ENCODE data around the gene KIF26A. TPM values are rescaled to one million over a fixed set of nuclear protein-coding genes. Genes with fewer than 3 reads are reported as not detected.

KIF26A gene
- total RNA-seq, 1 donor from 2014 or later: 15.0 TPM

DNA sequence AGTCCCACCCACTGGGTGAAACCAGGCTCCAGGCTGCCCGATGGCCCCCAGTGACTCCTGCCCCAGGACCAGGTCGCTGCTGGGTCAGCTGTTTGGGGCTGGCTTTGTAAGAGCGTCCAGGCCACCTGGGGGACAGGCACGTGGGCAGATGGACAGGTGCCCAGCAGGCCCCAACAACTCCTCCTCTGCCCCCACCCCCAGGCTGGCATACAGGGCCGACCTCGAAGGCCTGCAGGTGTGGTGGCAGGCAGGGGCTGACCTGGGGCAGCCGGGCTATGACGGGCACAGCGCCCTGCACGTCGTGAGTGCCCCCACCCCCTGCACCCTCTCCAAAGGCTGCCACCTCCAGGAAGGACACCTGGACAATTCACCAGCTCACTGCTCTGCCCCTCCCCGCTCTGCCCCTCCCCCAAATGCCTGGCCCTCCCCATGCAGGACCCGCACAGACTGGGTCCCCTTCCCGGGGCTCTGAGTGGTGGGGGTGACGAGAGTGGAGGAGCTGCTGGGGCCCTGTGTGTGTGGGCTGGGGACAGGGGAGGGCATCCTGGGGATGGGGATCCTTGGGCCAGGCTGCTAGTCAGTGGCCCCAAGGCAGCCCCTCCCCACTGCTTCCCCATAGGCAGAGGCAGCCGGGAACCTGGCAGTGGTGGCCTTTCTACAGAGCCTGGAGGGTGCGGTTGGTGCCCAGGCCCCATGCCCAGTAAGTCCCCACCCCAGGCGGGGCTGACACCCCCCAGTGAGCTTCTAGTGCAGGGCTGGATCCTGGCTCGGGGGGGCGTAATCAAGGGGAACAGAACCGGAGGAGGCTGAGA is 26.9 kb upstream of the KIF26A start:
- no peaks in the 10 kb centered on the region for H3K9me3 Mint-ChIP-seq
- TF ChIP-seq, protein P1, sequence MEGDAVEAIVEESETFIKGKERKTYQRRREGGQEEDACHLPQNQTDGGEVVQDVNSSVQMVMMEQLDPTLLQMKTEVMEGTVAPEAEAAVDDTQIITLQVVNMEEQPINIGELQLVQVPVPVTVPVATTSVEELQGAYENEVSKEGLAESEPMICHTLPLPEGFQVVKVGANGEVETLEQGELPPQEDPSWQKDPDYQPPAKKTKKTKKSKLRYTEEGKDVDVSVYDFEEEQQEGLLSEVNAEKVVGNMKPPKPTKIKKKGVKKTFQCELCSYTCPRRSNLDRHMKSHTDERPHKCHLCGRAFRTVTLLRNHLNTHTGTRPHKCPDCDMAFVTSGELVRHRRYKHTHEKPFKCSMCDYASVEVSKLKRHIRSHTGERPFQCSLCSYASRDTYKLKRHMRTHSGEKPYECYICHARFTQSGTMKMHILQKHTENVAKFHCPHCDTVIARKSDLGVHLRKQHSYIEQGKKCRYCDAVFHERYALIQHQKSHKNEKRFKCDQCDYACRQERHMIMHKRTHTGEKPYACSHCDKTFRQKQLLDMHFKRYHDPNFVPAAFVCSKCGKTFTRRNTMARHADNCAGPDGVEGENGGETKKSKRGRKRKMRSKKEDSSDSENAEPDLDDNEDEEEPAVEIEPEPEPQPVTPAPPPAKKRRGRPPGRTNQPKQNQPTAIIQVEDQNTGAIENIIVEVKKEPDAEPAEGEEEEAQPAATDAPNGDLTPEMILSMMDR (conservative IDR thresholded peaks at IDR 0.05): no peak
- peaks cover 11% of the 10 kb centered on the region for H3K4me1 Mint-ChIP-seq
- H3K27ac Mint-ChIP-seq (ENCODE audit: unreplicated experiment): no peak overlapping the region
- peaks cover 29% of the 10 kb centered on the region for H3K27me3 Mint-ChIP-seq (ENCODE audit: low read depth)
- DNase-seq (ENCODE audit: low read depth, low spot score): no peak
- H3K4me3 Mint-ChIP-seq: no peak overlapping the region
- no peaks in the 10 kb centered on the region for H3K36me3 Mint-ChIP-seq (ENCODE audit: low read depth)

DNA sequence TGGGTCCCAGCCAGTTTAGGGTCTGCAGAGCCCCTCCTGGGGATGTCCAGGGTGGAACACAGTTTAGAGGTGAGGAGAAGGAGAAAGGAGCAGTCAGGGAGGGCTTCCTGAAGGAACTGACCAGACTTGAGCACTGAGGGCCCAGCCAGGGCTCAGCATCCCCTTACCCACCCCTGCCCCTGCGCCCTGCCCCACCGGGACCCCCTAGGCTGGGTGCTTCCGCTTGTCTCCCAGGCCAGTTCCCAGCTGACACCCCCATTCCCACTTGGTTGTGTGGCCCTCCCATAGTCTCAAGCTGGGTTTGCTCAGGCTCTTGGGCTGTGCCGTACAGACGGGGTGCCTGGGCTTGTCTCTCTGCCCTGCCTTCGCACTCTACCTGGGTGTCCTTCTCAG is 26.3 kb upstream of the KIF26A start:
- no peak overlapping the region for H3K27ac Mint-ChIP-seq (ENCODE audit: unreplicated experiment)
- H3K4me1 Mint-ChIP-seq: peaks cover 11% of the 10 kb centered on the region
- H3K4me3 Mint-ChIP-seq: no peak overlapping the region
- no peaks in the 10 kb centered on the region for H3K36me3 Mint-ChIP-seq (ENCODE audit: low read depth)
- peaks cover 30% of the 10 kb centered on the region for H3K27me3 Mint-ChIP-seq (ENCODE audit: low read depth)
- no peak for DNase-seq (ENCODE audit: low read depth, low spot score)
- TF ChIP-seq, protein P1 (conservative IDR thresholded peaks at IDR 0.05): no peak
- H3K9me3 Mint-ChIP-seq: no peaks in the 10 kb centered on the region

- DNase-seq (ENCODE audit: low read depth, low spot score): no peak
- Mint-ChIP-seq H3K27ac (ENCODE audit: unreplicated experiment) (no peak overlapping the region), H3K27me3 (ENCODE audit: low read depth) (peaks cover 34% of the 10 kb centered on the region), H3K4me1 (peaks cover 11% of the 10 kb centered on the region), H3K36me3 (ENCODE audit: low read depth) (no peaks in the 10 kb centered on the region), H3K4me3 (no peak overlapping the region), H3K9me3 (no peaks in the 10 kb centered on the region)
- TF ChIP-seq, protein P1 (conservative IDR thresholded peaks at IDR 0.05): no peak
Measured at GRCh38 chr14:104112609-104113571, 25.5 kb upstream of the KIF26A start.

DNA sequence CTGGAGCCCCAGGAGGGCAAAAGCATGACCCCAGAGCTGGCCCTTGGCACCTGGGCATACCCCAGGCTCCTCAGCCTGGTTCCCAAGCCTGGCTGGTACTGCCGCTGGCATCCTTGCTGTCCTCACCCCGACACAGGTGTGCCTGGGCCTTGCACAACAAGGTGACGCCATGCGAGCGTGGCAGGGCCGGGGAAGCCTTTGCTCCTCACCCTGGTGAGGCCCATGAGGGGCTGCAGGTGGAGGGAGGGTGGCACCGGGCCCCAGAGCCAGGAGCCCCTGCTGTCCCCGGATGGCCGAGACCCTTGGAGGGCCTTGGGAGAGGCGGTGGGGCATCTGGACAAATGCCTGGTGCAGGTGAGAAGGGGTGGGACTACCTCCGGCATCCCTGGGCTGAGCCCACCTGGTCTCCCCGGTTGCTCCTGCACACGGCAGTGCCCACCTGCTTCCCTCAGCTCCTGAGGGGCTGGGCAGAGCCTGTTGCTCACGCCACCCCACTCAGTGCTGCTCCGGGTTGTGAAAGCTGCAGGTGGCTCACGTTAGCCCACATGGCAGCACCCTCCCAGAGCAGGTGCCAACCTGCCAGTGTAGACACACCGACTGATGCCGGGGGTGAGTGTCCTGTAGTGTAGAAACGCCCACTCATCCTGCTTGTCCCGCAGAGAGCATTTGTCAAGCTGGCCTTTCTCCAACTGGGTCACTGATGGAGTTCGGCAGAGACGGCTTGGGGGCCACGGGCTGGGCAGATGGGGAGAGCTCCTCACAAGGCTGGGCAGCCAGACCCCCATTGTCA is 24.6 kb upstream of the KIF26A start:
- Mint-ChIP-seq H3K4me1 (peaks cover 6% of the 10 kb centered on the region), H3K36me3 (ENCODE audit: low read depth) (no peaks in the 10 kb centered on the region), H3K27me3 (ENCODE audit: low read depth) (peaks cover 44% of the 10 kb centered on the region), H3K4me3 (no peak overlapping the region), H3K27ac (ENCODE audit: unreplicated experiment) (no peak overlapping the region), H3K9me3 (no peaks in the 10 kb centered on the region)
- DNase-seq (ENCODE audit: low read depth, low spot score): no peak
- TF ChIP-seq, protein P1 (conservative IDR thresholded peaks at IDR 0.05): no peak
